C1 segment of cervical spinal cord (tissue), 14 donors: ENCODE results near the gene VWA3A.

Experiments
- DNase-seq, 14 donors: peaks; one replicate each; lab custom pipeline; 2025; lab: John Stamatoyannopoulos, UW

The VWA3A gene

GRCh38 chr16:22198547-22199293 lies 106.4 kb downstream of the VWA3A start:
- DNase-seq: no peak

DNA sequence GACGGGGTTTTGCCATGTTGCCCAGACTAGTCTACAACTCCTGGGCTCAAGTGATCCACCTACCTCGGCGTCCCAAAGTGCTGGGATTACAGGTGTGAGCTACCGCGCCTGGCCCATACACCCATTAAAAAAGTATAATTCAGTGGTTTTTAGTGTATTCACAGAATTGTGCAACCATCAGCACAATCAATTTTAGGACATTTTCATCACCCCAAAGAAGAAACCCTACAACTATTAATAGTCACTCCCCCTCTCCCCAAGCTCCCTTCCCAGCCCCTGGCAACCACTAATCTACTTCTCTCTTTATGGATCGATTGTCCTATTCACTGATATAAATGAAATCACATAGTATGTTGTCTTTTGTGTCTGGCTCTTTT lies 109.9 kb downstream of the VWA3A start:
- DNase-seq: no peak

DNA sequence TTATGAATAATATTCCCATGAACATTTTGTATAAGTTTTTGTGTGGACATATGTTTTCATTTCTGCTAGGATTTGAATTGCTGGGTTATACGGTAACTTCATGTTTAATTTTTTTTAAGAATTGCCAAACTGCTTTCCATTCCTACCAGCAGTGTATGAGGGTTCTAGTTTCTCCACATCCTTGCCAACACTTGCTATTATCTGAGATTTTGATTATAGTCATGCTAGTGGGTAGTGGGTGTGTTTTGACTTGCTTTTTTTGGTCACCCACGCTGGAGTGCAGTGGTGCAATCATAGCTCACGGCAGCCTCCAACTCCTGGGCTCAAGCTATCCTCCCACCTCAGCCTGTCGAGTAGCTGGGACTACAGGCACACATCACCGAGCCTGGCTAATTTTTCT lies 110.8 kb downstream of the VWA3A start:
- DNase-seq: no peak

DNA sequence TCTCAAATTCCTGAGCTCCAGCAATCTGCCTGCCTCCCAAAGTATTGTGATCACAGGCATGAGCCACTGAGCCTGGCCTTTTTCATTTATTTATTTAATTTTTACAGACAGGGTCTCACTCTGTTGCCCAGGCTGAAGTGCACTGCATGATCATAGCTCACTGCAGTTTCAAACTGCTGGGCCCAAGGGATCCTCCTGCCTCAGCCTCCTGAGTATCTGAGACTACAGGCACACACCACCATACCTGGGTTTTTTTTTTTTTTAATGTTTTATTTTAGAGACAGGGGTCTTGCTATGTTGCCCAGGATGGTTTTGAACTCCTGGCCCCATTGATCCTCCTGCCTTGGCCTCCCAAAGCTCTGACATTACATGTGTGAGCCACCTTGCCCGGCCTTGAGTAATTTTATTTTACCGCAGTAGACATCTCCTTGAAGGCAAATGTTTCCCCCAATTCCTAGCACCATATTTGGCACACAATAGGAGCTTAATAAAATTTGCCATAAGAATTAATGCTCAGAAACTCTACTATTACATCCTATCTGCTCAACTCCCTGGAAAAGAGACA lies 111.8 kb downstream of the VWA3A start:
- no peak for DNase-seq

DNA sequence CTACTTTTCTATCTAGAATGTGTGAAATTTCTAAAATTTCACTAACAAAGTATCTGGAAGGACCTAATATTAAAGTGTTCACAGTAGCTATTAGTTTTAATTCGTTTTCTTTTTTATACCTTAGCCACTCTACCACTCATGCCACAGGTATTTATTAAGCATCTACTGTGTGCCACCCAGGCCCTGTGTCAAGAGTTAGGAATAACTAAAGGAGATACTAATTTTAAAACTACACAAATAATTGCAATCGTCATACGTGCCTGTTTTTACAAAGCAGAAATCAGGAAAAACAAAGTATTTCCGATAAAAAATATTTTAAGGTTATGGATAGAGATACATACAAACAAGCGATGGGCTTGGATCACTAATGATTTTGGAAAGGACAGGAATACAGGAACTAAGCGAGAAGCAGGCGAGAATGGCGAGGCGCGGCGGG lies 113.3 kb downstream of the VWA3A start:
- no peak for DNase-seq

GRCh38 chr16:22206013-22206841 lies 113.9 kb downstream of the VWA3A start, which contains the start of gene EEF2K:
Gene EEF2K (plus strand): TSS chr16:22206278. CDS start chr16:22225730, 19,452 bp downstream.
- DNase-seq: peak; percentile 40 to 83 (median 70)
